Measurements from ENCODE around the gene CDKN2B-AS1. TPM values are rescaled to one million over a fixed set of nuclear protein-coding genes. Genes with fewer than 3 reads are reported as not detected.
A peak's percentile ranks its signal among the peaks of the same experiment; 100 is the strongest.

The CDKN2B-AS1 gene
- polyA plus RNA-seq, 2 of the 4 experiments (the other 2 are of a cell fraction) = not detected

DNA sequence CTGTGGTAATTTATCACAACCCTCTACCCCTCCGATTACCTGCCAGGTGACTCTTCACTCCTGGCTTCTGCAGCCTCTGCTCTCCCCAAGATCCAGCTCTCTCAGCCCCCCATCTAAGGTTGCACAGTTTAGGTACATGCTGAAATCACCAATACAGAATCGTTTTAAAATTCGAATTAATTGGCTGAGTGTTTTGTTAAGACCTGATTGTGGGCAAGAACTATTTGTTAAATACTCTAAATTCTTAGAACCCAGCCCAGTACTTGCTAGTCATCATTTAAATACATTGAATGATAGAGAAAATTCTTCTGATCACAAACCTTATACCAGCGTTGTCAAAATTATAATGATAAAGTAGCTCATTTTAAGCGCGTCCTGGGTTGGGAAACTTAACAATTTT is 162.0 kb downstream of the CDKN2B-AS1 start:
- ChIA-PET POLR2A (no interaction called here), CTCF (interaction anchor here (1.0 to 2.0 kb wide), 7 partner anchors 12 to 343 kb away, joined by 3 to 13 read pairs (median 5); no protein-coding TSS in a partner anchor)
- Histone ChIP-seq H3K27ac (peak overlapping the region; percentile 89 to 91), H3K4me3 (no peak overlapping the region), H3K4me1 (peaks cover 56% of the 10 kb centered on the region), H3K4me2 (peak overlapping the region; percentile 76), H3K9me3 (no peaks in the 10 kb centered on the region)
- ATAC-seq (no peak), DNase-seq (ENCODE audit: low read depth in 1 of 2, low spot score in 1 of 2) (no peak), FAIRE-seq (no peak)
- WGBS (ENCODE audit: missing lambda C conversion rate) = 87% methylated on average over 6 of the region's 6 CpGs
- TF ChIP-seq SMC3 (IDR thresholded peaks at IDR 0.05) (no peak), FOSB (CRISPR knock-in tag; IDR thresholded peaks at IDR 0.05) (no peak), POLR2AphosphoS2 (conservative IDR thresholded peaks at IDR 0.05; ENCODE audit: low read length) (no peak), CBX8 (IDR thresholded peaks at IDR 0.05) (no peak), HOXA7 (CRISPR knock-in tag; IDR thresholded peaks at IDR 0.05) (no peak), JUN (IDR thresholded peaks at IDR 0.05) (no peak), HDAC2 (IDR thresholded peaks at IDR 0.05) (no peak), CEBPB (IDR thresholded peaks at IDR 0.05) (no peak), ESRRA (IDR thresholded peaks at IDR 0.05; ENCODE audit: borderline replicate concordance, low read length) (no peak)

- no peaks in the 10 kb centered on the region for H3K9me3 ChIP-seq
- peaks cover 56% of the 10 kb centered on the region for H3K4me1 ChIP-seq
- DNase-seq (ENCODE audit: low read depth in 1 of 2, low spot score in 1 of 2) (peak in 1 of 2 experiments; percentile 80), FAIRE-seq (peak; percentile 18), ATAC-seq (peak in 1 of 2 experiments; percentile 69; a peak in 3 of 6 replicates)
- POLR2A ChIA-PET = interaction anchor here (0.8 to 1.1 kb wide), 3 partner anchors 9 to 54 kb away, joined by 3 to 4 read pairs (median 4); no protein-coding TSS in a partner anchor
- H3K4me3 ChIP-seq = no peak overlapping the region
- CTCF ChIA-PET = interaction anchor here (0.9 to 2.0 kb wide), 7 partner anchors 13 to 344 kb away, joined by 3 to 13 read pairs (median 4); no protein-coding TSS in a partner anchor
- TF ChIP-seq MAX (IDR thresholded peaks at IDR 0.05) (no peak), GATA3 (IDR thresholded peaks at IDR 0.05; ENCODE audit: borderline replicate concordance) (peak; percentile 39; the same call in 1 of the 2 replicates), HDAC2 (IDR thresholded peaks at IDR 0.05) (no peak), HMGXB4 (CRISPR knock-in tag; IDR thresholded peaks at IDR 0.05; ENCODE audit: borderline replicate concordance) (no peak), KDM1A (IDR thresholded peaks at IDR 0.05; ENCODE audit: low read depth) (no peak), NR3C1 (IDR thresholded peaks at IDR 0.05) (no peak), ATOH8 (CRISPR knock-in tag; IDR thresholded peaks at IDR 0.05; ENCODE audit: low read depth) (peak; percentile 11; the same call in 1 of the 2 replicates), JUNB (IDR thresholded peaks at IDR 0.05) (peak; percentile 39), FOSL2 (IDR thresholded peaks at IDR 0.05) (no peak), FOSL2 (CRISPR knock-in tag; IDR thresholded peaks at IDR 0.05) (peak; percentile 42; the same call in 1 of the 2 replicates), EP300 (IDR thresholded peaks at IDR 0.05) (peak in 1 of 2 experiments; percentile 55; a peak in 1 of 5 replicates)
- TF ChIP-seq, protein P1, sequence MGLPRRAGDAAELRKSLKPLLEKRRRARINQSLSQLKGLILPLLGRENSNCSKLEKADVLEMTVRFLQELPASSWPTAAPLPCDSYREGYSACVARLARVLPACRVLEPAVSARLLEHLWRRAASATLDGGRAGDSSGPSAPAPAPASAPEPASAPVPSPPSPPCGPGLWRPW (IDR thresholded peaks at IDR 0.05) = no peak
- peak overlapping the region; percentile 76 for H3K4me2 ChIP-seq
- peak overlapping the region; percentile 89 to 91 for H3K27ac ChIP-seq
Measured at GRCh38 chr9:22157276-22157675, 162.7 kb downstream of the CDKN2B-AS1 start.

DNA sequence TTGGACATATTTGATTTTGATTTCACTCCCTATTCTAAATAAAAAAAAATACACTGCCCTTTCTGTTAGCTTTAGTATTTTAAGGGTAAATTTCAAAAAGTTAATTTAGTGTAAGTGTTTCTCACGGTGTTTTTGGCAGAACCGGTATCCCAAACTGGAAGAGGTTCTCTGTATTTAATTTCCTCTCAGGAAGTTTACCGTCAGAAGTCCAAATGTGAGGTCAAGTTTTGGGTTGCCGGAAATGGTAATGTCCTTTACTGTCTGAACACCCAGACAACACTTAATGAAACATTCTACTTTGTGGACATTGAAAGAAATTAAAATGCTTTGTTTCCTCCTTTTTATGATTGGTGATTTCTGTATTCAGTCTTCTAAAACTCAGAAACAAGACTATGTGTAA is 163.2 kb downstream of the CDKN2B-AS1 start:
- DNase-seq (ENCODE audit: low read depth in 1 of 2, low spot score in 1 of 2) (no peak), ATAC-seq (no peak), FAIRE-seq (peak; percentile 32)
- ChIA-PET CTCF (interaction anchor here (0.9 to 3.2 kb wide), 5 partner anchors 29 to 344 kb away, joined by 3 to 13 read pairs (median 9); no protein-coding TSS in a partner anchor), POLR2A (interaction anchor here (0.8 to 1.1 kb wide), 4 partner anchors 9 to 54 kb away, joined by 3 to 4 read pairs (median 4); no protein-coding TSS in a partner anchor)
- 14% methylated on average over 4 of the region's 4 CpGs for WGBS (ENCODE audit: missing lambda C conversion rate)
- peak overlapping the region; percentile 76 for H3K4me2 ChIP-seq
- H3K4me1 ChIP-seq = peaks cover 54% of the 10 kb centered on the region
- H3K27ac ChIP-seq = peak overlapping the region; percentile 89 to 90
- no peak overlapping the region for H3K4me3 ChIP-seq
- no peaks in the 10 kb centered on the region for H3K9me3 ChIP-seq
- TF ChIP-seq RNF2 (IDR thresholded peaks at IDR 0.05; ENCODE audit: borderline replicate concordance, low read depth) (no peak), HOXB13 (CRISPR knock-in tag; IDR thresholded peaks at IDR 0.05; ENCODE audit: low read depth) (no peak), MAZ (IDR thresholded peaks at IDR 0.05; ENCODE audit: borderline replicate concordance, low read depth, low read length) (no peak), MAX (IDR thresholded peaks at IDR 0.05) (no peak), ZSCAN20 (CRISPR knock-in tag; IDR thresholded peaks at IDR 0.05) (no peak), ZC3H11A (IDR thresholded peaks at IDR 0.05) (no peak), CBX8 (IDR thresholded peaks at IDR 0.05) (no peak), SREBF2 (IDR thresholded peaks at IDR 0.05) (no peak), FOSB (CRISPR knock-in tag; IDR thresholded peaks at IDR 0.05) (no peak), KDM5A (IDR thresholded peaks at IDR 0.05) (no peak), USF2 (IDR thresholded peaks at IDR 0.05) (no peak), JUNB (IDR thresholded peaks at IDR 0.05) (no peak), ATOH8 (CRISPR knock-in tag; IDR thresholded peaks at IDR 0.05; ENCODE audit: low read depth) (no peak), EHMT2 (IDR thresholded peaks at IDR 0.05; ENCODE audit: low read depth) (no peak)
